Measurements from ENCODE around the gene HES6.

The HES6 gene

DNA sequence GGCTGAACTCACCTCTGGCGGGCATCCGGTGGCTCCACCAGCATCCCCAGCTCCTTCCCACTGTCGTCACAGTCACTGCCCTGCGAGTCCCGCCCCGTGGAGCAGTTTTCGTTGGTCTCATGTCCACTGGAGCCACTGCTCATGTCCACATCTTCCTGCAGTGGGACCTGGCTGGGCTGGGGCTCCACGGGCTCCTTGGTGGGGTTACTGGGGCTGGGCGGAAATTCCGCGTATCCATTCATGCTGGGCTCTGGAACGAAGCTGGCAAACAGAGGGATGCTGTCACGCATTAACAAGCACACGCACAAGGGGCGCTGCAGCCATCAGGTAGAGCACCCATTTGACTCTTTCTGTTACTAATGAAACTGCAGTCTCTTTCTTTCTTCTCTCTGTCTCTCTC, 37.9 kb upstream of the HES6 start:
- no peak for TF ChIP-seq FOXP2 (optimal IDR thresholded peaks at IDR 0.05; ENCODE audit: borderline replicate concordance, extremely low read depth, extremely low read length, insufficient read depth)
- TF ChIP-seq POLR2AphosphoS5 (IDR thresholded peaks at IDR 0.05; ENCODE audit: low read depth, low read length), result no peak
- TF ChIP-seq TAF1 (IDR thresholded peaks at IDR 0.05; ENCODE audit: borderline replicate concordance, insufficient read depth, low read length), result no peak
- TF ChIP-seq, protein P1, sequence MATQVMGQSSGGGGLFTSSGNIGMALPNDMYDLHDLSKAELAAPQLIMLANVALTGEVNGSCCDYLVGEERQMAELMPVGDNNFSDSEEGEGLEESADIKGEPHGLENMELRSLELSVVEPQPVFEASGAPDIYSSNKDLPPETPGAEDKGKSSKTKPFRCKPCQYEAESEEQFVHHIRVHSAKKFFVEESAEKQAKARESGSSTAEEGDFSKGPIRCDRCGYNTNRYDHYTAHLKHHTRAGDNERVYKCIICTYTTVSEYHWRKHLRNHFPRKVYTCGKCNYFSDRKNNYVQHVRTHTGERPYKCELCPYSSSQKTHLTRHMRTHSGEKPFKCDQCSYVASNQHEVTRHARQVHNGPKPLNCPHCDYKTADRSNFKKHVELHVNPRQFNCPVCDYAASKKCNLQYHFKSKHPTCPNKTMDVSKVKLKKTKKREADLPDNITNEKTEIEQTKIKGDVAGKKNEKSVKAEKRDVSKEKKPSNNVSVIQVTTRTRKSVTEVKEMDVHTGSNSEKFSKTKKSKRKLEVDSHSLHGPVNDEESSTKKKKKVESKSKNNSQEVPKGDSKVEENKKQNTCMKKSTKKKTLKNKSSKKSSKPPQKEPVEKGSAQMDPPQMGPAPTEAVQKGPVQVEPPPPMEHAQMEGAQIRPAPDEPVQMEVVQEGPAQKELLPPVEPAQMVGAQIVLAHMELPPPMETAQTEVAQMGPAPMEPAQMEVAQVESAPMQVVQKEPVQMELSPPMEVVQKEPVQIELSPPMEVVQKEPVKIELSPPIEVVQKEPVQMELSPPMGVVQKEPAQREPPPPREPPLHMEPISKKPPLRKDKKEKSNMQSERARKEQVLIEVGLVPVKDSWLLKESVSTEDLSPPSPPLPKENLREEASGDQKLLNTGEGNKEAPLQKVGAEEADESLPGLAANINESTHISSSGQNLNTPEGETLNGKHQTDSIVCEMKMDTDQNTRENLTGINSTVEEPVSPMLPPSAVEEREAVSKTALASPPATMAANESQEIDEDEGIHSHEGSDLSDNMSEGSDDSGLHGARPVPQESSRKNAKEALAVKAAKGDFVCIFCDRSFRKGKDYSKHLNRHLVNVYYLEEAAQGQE (IDR thresholded peaks at IDR 0.05; ENCODE audit: insufficient read depth in 1 of 2, low read depth in 2 of 2, low read length in 2 of 2), result no peak
- no peak for TF ChIP-seq SIN3A (IDR thresholded peaks at IDR 0.05; ENCODE audit: borderline replicate concordance, insufficient read depth, low read length)

DNA sequence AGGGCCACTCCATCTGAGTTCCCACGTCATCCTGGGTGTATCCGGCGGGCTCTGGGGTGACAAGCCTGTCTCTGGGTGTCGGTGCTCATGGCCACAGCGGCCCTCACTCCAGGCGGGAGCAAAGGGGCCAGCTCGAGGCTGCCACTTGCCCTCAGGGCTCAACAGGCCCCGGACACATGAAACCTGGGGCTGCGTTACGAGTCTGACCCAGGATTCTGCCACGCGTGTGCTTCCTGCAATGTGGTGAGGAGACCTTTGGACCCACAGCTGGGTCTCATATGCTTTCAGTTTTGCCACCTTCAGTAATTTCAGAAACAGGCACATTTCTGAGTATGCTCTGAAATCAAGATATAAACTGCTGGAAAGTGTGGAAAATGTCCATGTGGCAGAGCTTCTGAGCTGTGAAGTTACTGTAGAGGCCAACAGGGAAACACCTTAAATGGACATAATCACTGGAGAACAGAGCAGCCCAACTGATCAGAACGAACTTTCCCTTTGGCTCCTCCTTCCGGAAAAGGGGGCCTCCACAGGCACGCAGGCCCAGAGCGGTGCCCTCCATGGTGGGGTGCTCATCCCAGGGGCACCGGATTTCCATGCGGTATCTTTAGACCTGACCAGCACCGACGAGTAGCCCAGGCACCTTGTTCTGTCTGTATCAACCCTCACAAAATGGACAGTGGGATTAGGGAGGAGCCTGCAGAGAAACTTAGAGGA, 34.5 kb upstream of the HES6 start:
- TF ChIP-seq FOXP2 (optimal IDR thresholded peaks at IDR 0.05; ENCODE audit: borderline replicate concordance, extremely low read depth, extremely low read length, insufficient read depth) (no peak), POLR2AphosphoS5 (IDR thresholded peaks at IDR 0.05; ENCODE audit: low read depth, low read length) (no peak), TAF1 (IDR thresholded peaks at IDR 0.05; ENCODE audit: borderline replicate concordance, insufficient read depth, low read length) (no peak), SIN3A (IDR thresholded peaks at IDR 0.05; ENCODE audit: borderline replicate concordance, insufficient read depth, low read length) (no peak)
- TF ChIP-seq, protein P1 (IDR thresholded peaks at IDR 0.05; ENCODE audit: insufficient read depth in 1 of 2, low read depth in 2 of 2, low read length in 2 of 2), result no peak

DNA sequence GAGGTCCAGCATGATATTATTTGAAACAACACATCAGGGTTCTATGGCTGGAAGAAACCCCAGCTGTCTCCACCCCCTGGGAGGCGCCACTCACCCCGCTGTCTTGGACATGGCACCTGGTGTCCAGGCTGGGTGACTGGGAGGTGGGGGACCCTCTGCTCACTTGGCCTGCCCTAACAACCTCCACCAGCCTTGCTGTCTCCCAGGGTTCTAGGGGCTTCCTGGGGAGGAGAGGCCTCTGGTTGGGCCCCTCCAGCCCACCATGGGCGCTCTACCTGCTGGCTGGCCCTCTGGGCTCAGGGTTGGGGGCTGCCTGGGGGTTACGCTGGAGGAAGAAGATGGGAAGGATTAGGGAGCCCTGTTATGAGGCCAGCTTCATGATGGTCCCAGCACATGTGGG, 32.3 kb upstream of the HES6 start:
- TF ChIP-seq SIN3A (IDR thresholded peaks at IDR 0.05; ENCODE audit: borderline replicate concordance, insufficient read depth, low read length) (no peak), FOXP2 (optimal IDR thresholded peaks at IDR 0.05; ENCODE audit: borderline replicate concordance, extremely low read depth, extremely low read length, insufficient read depth) (no peak), TAF1 (IDR thresholded peaks at IDR 0.05; ENCODE audit: borderline replicate concordance, insufficient read depth, low read length) (no peak), POLR2AphosphoS5 (IDR thresholded peaks at IDR 0.05; ENCODE audit: low read depth, low read length) (0 out of 2 replicates have a peak, but pooled peaks have one; percentile 21)
- TF ChIP-seq, protein P1 (IDR thresholded peaks at IDR 0.05; ENCODE audit: insufficient read depth in 1 of 2, low read depth in 2 of 2, low read length in 2 of 2), result no peak

DNA sequence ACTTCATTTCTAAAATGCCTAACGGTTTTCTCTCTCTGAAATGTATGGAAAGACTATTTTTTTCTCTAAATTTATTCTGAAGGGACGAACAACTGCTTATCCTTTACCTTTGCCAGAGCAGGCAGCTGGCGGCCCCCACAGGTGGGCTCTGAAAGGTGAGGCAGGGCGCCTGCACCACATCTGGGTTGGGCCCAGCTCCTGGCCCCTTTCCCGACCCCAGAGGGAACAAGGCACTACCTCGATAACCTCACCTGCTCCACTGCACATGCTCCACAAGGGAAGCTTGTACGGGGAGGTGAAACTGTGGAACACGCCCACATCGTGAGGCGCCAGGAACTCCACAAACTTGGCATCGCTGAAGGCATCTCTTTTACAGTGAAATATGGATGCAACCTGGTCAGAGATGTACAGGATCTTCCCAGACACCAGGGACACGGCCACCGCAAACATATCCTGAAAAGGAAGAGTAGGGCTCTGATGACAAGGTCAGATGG, 31.3 kb upstream of the HES6 start:
- TF ChIP-seq POLR2AphosphoS5 (IDR thresholded peaks at IDR 0.05; ENCODE audit: low read depth, low read length), result no peak
- TF ChIP-seq, protein P1 (IDR thresholded peaks at IDR 0.05; ENCODE audit: insufficient read depth in 1 of 2, low read depth in 2 of 2, low read length in 2 of 2), result no peak
- TF ChIP-seq FOXP2 (optimal IDR thresholded peaks at IDR 0.05; ENCODE audit: borderline replicate concordance, extremely low read depth, extremely low read length, insufficient read depth), result no peak
- no peak for TF ChIP-seq TAF1 (IDR thresholded peaks at IDR 0.05; ENCODE audit: borderline replicate concordance, insufficient read depth, low read length)
- TF ChIP-seq SIN3A (IDR thresholded peaks at IDR 0.05; ENCODE audit: borderline replicate concordance, insufficient read depth, low read length), result no peak

Measured in PFSK-1 (cell line).